GM18870 (cell line): ENCODE data around the gene TBX19.
"Not testable (repeated sequence)": the region's sequence is repeated elsewhere in the genome, so short reads cannot be mapped to it uniquely, and the experiment has no call there.

ENCODE experiments used
- ATAC-seq: cut with Tn5 transposase; IDR thresholded peaks from one replicate; pipeline ENCODE4 v1.9.1; 2021; ENCODE audit warnings: moderate library complexity; ENCODE audit not compliant: unreplicated experiment

The TBX19 gene

GRCh38 chr1:168354335-168355269, 73.9 kb downstream of the TBX19 start:
- not testable (repeated sequence) for ATAC-seq

GRCh38 chr1:168360151-168361021, 79.7 kb downstream of the TBX19 start:
- ATAC-seq: no peak

- no peak for ATAC-seq
Measured at GRCh38 chr1:168361252-168361651, 80.6 kb downstream of the TBX19 start.

- no peak for ATAC-seq
Measured at GRCh38 chr1:168362991-168363390, 82.3 kb downstream of the TBX19 start.
